ENCODE measurements around the gene ITPRIPL2.
A peak's percentile ranks its signal among the peaks of the same experiment; 100 is the strongest.

Gene ITPRIPL2

GRCh38 chr16:19113577-19114358 lies at the start of gene ITPRIPL2:
Gene ITPRIPL2 (plus strand): TSS chr16:19113964. CDS start chr16:19114462, 498 bp downstream.
- intact Hi-C loops (cut with DNase I) = loop anchor here (10.0 kb wide), 1 partner anchor 51 kb away; the partner anchor contains the start of gene SYT17

GRCh38 chr16:19066988-19067348 lies 46.8 kb upstream of the ITPRIPL2 start:
- intact Hi-C loops (cut with DNase I) = loop anchor here (5.0 kb wide), 1 partner anchor 265 kb away; the partner anchor contains the start of gene ARL6IP1
- DNase-seq = no peak

More at GRCh38 chr16:19113577-19114358, at the start of gene ITPRIPL2:
- peak; percentile 20 to 88 (median 37) for DNase-seq

- peak; percentile 93 to 99 (median 97) for DNase-seq
- intact Hi-C loops (cut with DNase I) = loop anchor here (2.0 to 5.0 kb wide), 2 partner anchors 85 to 265 kb away; partner anchors contain the start of genes ARL6IP1 and TMC7
Measured at GRCh38 chr16:19067349-19068236, 46.2 kb upstream of the ITPRIPL2 start, which contains the start of gene COQ7. Gene COQ7 (plus strand): TSS chr16:19067614. CDS start chr16:19067665, 51 bp downstream.

- peak in 1 of 10 donors; percentile 7 for DNase-seq
- intact Hi-C loops (cut with DNase I) = loop anchor here (2.0 to 5.0 kb wide), 2 partner anchors 86 to 266 kb away; partner anchors contain the start of genes ARL6IP1 and TMC7
Measured at GRCh38 chr16:19068237-19068815, 45.4 kb upstream of the ITPRIPL2 start.

GRCh38 chr16:19071811-19072777 lies 41.7 kb upstream of the ITPRIPL2 start:
- DNase-seq = peak in 6 of 10 donors; percentile 39 to 91 (median 58)
- intact Hi-C loops (cut with DNase I) = no loop called here

- intact Hi-C loops (cut with DNase I) = no loop called here
Measured at GRCh38 chr16:19073344-19073743, 40.4 kb upstream of the ITPRIPL2 start.

GRCh38 chr16:19073863-19074262 lies 39.9 kb upstream of the ITPRIPL2 start:
- no peak for DNase-seq
- intact Hi-C loops (cut with DNase I) = no loop called here

More at GRCh38 chr16:19073344-19073743, 40.4 kb upstream of the ITPRIPL2 start:
- DNase-seq = no peak

GRCh38 chr16:19075511-19075910 lies 38.3 kb upstream of the ITPRIPL2 start:
- no peak for DNase-seq
- intact Hi-C loops (cut with DNase I) = no loop called here

GRCh38 chr16:19077879-19078278 lies 35.9 kb upstream of the ITPRIPL2 start:
- DNase-seq = no peak
- intact Hi-C loops (cut with DNase I) = no loop called here

GRCh38 chr16:19083670-19084069 lies 30.1 kb upstream of the ITPRIPL2 start:
- DNase-seq = no peak
- intact Hi-C loops (cut with DNase I) = no loop called here

GRCh38 chr16:19084139-19084538 lies 29.6 kb upstream of the ITPRIPL2 start:
- intact Hi-C loops (cut with DNase I) = no loop called here
- DNase-seq = no peak

- intact Hi-C loops (cut with DNase I) = loop anchor here (5.0 kb wide), 2 partner anchors 82 to 103 kb away; partner anchors contain the start of genes SYT17 and TMC7
- no peak for DNase-seq
Measured at GRCh38 chr16:19084879-19085278, 28.9 kb upstream of the ITPRIPL2 start.

GRCh38 chr16:19085679-19086200 lies 28.0 kb upstream of the ITPRIPL2 start:
- no peak for DNase-seq
- intact Hi-C loops (cut with DNase I) = loop anchor here (1.0 to 5.0 kb wide), 4 partner anchors 82 to 417 kb away; partner anchors contain the start of genes SYT17 and TMC7

GRCh38 chr16:19086322-19087199 lies 27.2 kb upstream of the ITPRIPL2 start:
- DNase-seq = peak; percentile 58 to 97 (median 82)
- intact Hi-C loops (cut with DNase I) = loop anchor here (1.0 to 5.0 kb wide), 4 partner anchors 81 to 416 kb away; partner anchors contain the start of genes SYT17 and TMC7

GRCh38 chr16:19088341-19088916 lies 25.3 kb upstream of the ITPRIPL2 start:
- DNase-seq = no peak
- intact Hi-C loops (cut with DNase I) = loop anchor here (5.0 kb wide), 2 partner anchors 79 to 106 kb away; partner anchors contain the start of genes SYT17 and TMC7

- intact Hi-C loops (cut with DNase I) = loop anchor here (5.0 kb wide), 2 partner anchors 78 to 107 kb away; partner anchors contain the start of genes SYT17 and TMC7
- DNase-seq = no peak
Measured at GRCh38 chr16:19089410-19089955, 24.3 kb upstream of the ITPRIPL2 start.

GRCh38 chr16:19090916-19091315 lies 22.8 kb upstream of the ITPRIPL2 start:
- no peak for DNase-seq
- intact Hi-C loops (cut with DNase I) = no loop called here

All from posterior cingulate gyrus (tissue), 11 donors.